Inflammatory macrophage treated with lipopolysaccharide for 4 hours (primary cell): Measurements from ENCODE around the gene RGS21.

Experiments
- DNase-seq: peaks from one replicate; pipeline ENCODE4 v3.0.0-alpha.2; 2020

Gene RGS21

GRCh38 chr1:192379554-192379953 lies 62.8 kb downstream of the RGS21 start:
- no peak for DNase-seq

- DNase-seq, result no peak
Observed at GRCh38 chr1:192382758-192383157, 66.0 kb downstream of the RGS21 start.

GRCh38 chr1:192386051-192386650 lies 69.4 kb downstream of the RGS21 start:
- no peak for DNase-seq

GRCh38 chr1:192395211-192395610 lies 78.4 kb downstream of the RGS21 start:
- DNase-seq, result no peak

GRCh38 chr1:192395895-192396294 lies 79.1 kb downstream of the RGS21 start:
- no peak for DNase-seq

- no peak for DNase-seq
Observed at GRCh38 chr1:192399161-192399560, 82.4 kb downstream of the RGS21 start.

- DNase-seq, result no peak
Observed at GRCh38 chr1:192401825-192402224, 85.0 kb downstream of the RGS21 start.

GRCh38 chr1:192402571-192402970 lies 85.8 kb downstream of the RGS21 start:
- DNase-seq, result no peak

GRCh38 chr1:192407206-192407605 lies 90.4 kb downstream of the RGS21 start:
- DNase-seq, result no peak
